ENCODE measurements around the gene RBM38. TPM values are rescaled to one million over a fixed set of nuclear protein-coding genes. Genes with fewer than 3 reads are reported as not detected.

Gene RBM38
- total and polyA plus RNA-seq, 12 donors = 3.0 to 30.9 (median 14.1) TPM

DNA sequence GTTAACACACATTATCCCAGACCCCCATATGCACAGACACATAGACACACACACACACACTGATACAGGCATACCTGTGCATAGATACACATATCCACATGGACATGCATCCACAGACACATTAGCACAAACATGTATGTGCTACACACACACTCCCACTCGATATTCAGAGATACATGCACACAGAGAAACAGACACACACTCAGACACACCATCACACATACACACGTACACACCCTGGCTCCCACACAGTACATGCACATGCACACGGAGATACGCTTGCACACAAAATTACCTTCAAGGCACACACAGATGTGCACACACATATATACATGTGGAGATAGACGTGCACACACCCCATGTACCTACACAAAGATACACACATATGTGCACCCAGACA is 19.7 kb downstream of the RBM38 start:
- Histone ChIP-seq H3K27ac (no peak overlapping the region), H3K36me3 (replicated peaks in 1 of 2) (peaks cover 0 to 12% of the 10 kb centered on the region in 2 donors), H3K4me3 (no peak overlapping the region), H3K27me3 (no peaks in the 10 kb centered on the region), H3K4me1 (replicated peaks in 1 of 2) (peaks cover 5 to 6% of the 10 kb centered on the region in 2 donors), H3K9me3 (replicated peaks in 1 of 3) (no peaks in the 10 kb centered on the region)
- intact Hi-C loops (cut with DNase I) = no loop called here
- DNase-seq = no peak
- 89 to 94% (median 91%) methylated on average over 5 of the region's 5 CpGs for WGBS, 4 donors
- TF ChIP-seq POLR2A (IDR thresholded peaks at IDR 0.05) = no peak
- TF ChIP-seq, protein P1, sequence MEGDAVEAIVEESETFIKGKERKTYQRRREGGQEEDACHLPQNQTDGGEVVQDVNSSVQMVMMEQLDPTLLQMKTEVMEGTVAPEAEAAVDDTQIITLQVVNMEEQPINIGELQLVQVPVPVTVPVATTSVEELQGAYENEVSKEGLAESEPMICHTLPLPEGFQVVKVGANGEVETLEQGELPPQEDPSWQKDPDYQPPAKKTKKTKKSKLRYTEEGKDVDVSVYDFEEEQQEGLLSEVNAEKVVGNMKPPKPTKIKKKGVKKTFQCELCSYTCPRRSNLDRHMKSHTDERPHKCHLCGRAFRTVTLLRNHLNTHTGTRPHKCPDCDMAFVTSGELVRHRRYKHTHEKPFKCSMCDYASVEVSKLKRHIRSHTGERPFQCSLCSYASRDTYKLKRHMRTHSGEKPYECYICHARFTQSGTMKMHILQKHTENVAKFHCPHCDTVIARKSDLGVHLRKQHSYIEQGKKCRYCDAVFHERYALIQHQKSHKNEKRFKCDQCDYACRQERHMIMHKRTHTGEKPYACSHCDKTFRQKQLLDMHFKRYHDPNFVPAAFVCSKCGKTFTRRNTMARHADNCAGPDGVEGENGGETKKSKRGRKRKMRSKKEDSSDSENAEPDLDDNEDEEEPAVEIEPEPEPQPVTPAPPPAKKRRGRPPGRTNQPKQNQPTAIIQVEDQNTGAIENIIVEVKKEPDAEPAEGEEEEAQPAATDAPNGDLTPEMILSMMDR (IDR thresholded peaks at IDR 0.05) = no peak

DNA sequence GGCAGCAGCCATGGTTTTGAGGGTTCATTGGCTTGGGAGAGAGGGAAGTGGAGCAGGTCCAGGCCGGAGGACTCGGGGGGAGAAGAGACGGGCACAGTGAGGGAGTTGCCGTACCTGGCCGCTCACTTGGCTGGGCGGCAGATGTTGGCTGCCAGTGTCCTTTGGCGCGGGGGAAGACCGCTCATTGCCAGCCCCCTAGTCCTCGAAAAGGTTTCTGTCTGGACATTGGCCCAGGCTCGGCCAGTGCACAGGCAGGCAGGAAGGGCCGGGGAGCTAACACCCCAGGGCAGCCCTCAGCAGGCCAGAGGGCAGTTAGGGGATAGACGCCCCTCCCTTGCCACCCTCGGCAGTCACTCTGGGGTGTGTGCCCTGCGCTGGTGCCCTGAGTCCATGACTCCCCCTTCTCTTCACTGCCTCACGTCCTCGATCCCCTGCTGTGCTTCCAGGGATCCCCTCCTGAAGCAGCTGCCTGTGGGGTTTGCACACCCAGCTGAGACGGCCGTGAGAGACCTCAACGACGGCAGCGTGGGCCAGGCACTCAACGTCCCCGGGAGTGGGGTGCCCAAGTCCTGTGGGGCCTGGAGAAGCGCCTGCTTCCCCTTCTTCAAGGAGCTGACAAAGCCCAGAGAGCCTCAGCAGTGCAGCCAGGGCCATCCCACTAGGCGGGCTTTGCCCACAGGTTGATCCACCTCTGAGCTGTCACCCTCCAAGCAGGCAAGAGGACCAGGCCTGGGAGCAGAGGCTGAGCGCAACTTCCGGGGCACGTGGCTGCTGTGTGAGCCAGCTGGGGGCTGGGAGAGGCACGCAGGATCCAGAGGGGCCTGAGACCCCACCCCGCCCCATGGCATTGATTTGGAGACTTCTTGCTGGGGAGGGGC is 20.4 kb downstream of the RBM38 start:
- Histone ChIP-seq H3K4me1 (replicated peaks in 1 of 2) (peaks cover 5 to 6% of the 10 kb centered on the region in 2 donors), H3K36me3 (replicated peaks in 1 of 2) (peaks cover 0 to 12% of the 10 kb centered on the region in 2 donors), H3K4me3 (no peak overlapping the region), H3K9me3 (replicated peaks in 1 of 3) (no peaks in the 10 kb centered on the region), H3K27ac (no peak overlapping the region), H3K27me3 (no peaks in the 10 kb centered on the region)
- 92 to 94% (median 93%) methylated on average over 11 to 31 of the region's 31 CpGs for WGBS, 4 donors
- no peak for DNase-seq
- TF ChIP-seq POLR2A (IDR thresholded peaks at IDR 0.05) = no peak
- TF ChIP-seq, protein P1 (IDR thresholded peaks at IDR 0.05) = no peak
- intact Hi-C loops (cut with DNase I) = no loop called here

DNA sequence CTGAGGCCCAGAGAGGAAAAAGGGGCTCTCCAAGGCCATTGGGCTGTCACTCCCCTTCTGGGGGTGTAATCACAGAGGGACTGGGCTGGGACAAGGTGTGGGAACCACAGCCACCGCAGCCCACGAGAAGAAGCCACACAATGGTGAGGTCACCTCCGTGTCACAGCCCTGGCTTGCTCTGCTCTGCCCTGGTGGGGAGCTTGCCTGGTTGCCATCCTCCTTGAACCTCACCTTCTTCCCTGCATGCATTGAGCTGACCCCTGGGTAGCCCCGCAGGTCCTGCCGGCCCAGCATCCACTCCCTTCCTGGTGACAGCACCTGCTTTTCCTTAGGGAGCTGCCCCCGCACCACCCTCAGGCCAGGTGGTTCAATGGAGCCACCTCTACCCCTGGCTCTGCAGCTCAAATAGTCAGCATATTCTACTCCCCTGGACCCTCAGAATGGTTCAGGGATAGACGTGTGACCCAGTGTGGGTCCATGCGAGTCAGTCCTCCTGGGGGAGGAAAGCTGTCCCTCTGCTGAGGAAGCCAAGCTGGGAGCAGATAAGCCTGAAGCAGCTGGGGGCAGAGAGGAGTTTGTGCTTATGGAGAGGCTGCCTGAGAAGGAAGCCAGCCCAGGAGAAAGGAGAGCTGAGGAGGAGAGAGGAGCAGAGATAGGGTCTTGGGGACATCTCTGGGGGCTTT is 21.3 kb downstream of the RBM38 start:
- Histone ChIP-seq H3K36me3 (replicated peaks in 1 of 2) (peaks cover 0 to 12% of the 10 kb centered on the region in 2 donors), H3K9me3 (replicated peaks in 1 of 3) (no peaks in the 10 kb centered on the region), H3K4me1 (replicated peaks in 1 of 2) (peaks cover 5 to 6% of the 10 kb centered on the region in 2 donors), H3K27ac (no peak overlapping the region), H3K4me3 (no peak overlapping the region), H3K27me3 (no peaks in the 10 kb centered on the region)
- intact Hi-C loops (cut with DNase I) = no loop called here
- TF ChIP-seq POLR2A (IDR thresholded peaks at IDR 0.05) = no peak
- WGBS, 4 donors = 78 to 87% (median 87%) methylated on average over 5 to 8 of the region's 8 CpGs
- no peak for DNase-seq

DNA sequence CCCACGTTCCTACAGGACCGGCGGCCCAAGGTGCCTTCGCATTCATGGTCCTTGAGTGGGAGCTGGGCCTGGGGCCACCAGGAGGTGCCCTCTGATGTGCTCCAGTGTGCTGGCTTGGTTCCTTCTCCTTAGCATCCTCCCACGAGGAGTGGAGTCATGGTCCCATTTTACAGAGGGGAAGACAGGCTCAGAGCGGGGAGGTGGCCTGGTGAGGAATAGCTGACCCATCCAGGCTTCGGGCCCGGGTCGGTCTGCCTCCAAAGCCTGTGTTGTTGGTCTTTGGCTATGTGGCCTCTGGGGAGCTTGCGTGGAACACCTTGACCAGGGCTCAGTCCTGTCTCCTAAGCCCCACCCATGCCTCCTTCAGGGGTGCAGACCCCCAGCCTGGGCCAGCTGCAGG is 22.8 kb downstream of the RBM38 start:
- no peak for DNase-seq
- Histone ChIP-seq H3K27me3 (no peaks in the 10 kb centered on the region), H3K9me3 (replicated peaks in 1 of 3) (no peaks in the 10 kb centered on the region), H3K36me3 (replicated peaks in 1 of 2) (no peaks in the 10 kb centered on the region), H3K4me3 (no peak overlapping the region), H3K4me1 (replicated peaks in 1 of 2) (peaks cover 5 to 6% of the 10 kb centered on the region in 2 donors), H3K27ac (no peak overlapping the region)
- WGBS, 4 donors = 93 to 100% (median 94%) methylated on average over 1 to 10 of the region's 10 CpGs; no CpG with 5 or more reads in 1 of the 4 donors
- intact Hi-C loops (cut with DNase I) = no loop called here
- TF ChIP-seq POLR2A (IDR thresholded peaks at IDR 0.05) = no peak
- TF ChIP-seq, protein P1 (IDR thresholded peaks at IDR 0.05) = no peak

Measured in adrenal gland (tissue), 12 donors.